ENCODE data around the gene LAMA2.

DNA sequence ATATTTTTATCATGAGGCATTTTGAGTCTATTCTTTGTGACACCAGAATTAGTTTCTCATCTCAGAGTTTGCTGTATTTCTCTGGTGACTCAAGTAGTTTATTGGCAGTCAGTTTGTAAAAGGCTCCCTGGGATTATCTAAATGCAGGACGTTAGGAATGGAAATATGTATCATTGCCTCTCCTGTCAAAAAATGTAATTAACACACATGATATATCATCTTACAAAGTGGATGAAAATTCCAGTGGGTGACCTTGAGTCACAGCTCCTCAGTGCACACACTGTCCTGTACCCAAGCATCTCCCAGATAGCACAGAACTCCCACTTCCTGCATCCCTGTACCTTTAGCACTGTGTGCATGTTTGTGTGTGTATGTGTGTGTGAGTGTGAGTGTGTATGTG, 258.6 kb downstream of the LAMA2 start:
- TF ChIP-seq POLR2A (IDR thresholded peaks at IDR 0.05; ENCODE audit: low read length) = no peak
- TF ChIP-seq GATA1 (IDR thresholded peaks at IDR 0.05; ENCODE audit: low read depth, low read length) = no peak

All from erythroblast (primary cell).